Left hindlimb (tissue), 1 donor: Measurements from ENCODE around the gene TTLL1.

Experiments
- DNase-seq: peaks from one replicate; pipeline ENCODE4 v3.0.0-alpha.2; 2018

The TTLL1 gene

DNA sequence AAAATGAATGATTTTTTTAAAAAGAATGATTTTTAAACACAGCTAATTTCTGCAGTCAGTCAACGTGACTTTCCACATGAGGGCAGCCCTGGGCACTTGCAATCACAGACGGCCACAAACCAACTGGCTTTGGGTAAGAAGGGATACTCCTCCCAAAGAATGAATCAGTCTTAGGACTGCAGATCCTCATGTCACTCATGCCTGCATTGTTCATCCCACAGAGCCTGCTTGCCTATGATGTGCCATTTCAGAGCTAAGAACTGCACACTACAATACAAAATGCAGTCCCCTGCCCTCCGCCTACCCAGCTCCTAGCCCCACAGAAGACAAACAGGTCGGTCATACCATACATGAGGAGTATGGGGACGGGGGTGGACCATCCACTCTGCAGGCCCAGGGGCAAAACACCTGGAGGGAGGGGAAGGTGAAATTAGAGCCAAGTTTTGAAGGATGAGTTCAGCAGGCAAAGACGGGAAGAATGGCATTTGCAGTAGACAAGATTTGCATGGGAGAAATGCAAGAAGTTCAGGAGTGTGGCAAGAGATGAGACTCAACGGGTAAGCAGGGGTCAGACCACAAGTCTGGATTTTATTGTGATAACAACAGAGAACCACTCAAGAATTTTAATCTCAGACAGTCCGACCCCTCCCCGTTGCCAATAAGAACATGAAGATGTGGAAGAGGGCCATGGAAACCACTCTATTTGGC lies 98.9 kb downstream of the TTLL1 start:
- DNase-seq: no peak
